ENCODE measurements around the gene PLEKHG2. TPM values are rescaled to one million over a fixed set of nuclear protein-coding genes. Genes with fewer than 3 reads are reported as not detected.
A peak's percentile ranks its signal among the peaks of the same experiment; 100 is the strongest.

PLEKHG2 gene, protein sequence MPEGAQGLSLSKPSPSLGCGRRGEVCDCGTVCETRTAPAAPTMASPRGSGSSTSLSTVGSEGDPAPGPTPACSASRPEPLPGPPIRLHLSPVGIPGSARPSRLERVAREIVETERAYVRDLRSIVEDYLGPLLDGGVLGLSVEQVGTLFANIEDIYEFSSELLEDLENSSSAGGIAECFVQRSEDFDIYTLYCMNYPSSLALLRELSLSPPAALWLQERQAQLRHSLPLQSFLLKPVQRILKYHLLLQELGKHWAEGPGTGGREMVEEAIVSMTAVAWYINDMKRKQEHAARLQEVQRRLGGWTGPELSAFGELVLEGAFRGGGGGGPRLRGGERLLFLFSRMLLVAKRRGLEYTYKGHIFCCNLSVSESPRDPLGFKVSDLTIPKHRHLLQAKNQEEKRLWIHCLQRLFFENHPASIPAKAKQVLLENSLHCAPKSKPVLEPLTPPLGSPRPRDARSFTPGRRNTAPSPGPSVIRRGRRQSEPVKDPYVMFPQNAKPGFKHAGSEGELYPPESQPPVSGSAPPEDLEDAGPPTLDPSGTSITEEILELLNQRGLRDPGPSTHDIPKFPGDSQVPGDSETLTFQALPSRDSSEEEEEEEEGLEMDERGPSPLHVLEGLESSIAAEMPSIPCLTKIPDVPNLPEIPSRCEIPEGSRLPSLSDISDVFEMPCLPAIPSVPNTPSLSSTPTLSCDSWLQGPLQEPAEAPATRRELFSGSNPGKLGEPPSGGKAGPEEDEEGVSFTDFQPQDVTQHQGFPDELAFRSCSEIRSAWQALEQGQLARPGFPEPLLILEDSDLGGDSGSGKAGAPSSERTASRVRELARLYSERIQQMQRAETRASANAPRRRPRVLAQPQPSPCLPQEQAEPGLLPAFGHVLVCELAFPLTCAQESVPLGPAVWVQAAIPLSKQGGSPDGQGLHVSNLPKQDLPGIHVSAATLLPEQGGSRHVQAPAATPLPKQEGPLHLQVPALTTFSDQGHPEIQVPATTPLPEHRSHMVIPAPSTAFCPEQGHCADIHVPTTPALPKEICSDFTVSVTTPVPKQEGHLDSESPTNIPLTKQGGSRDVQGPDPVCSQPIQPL (N-terminal part only)
- 10 to 100 TPM in 2 of 3 donors, 1 to 10 TPM in 1; 6.5 to 26.7 (median 17.9) TPM for total RNA-seq
- long read RNA-seq, donor 1, partial matches to known transcripts, result 3 of 5 reads
- long read RNA-seq, donor 1, other reads (novel, unspliced or antisense), result 2 of 5 reads
- long read RNA-seq, donor 2, partial matches to known transcripts, result 1 of 2 reads
- long read RNA-seq, donor 2, other reads (novel, unspliced or antisense), result 1 of 2 reads

DNA sequence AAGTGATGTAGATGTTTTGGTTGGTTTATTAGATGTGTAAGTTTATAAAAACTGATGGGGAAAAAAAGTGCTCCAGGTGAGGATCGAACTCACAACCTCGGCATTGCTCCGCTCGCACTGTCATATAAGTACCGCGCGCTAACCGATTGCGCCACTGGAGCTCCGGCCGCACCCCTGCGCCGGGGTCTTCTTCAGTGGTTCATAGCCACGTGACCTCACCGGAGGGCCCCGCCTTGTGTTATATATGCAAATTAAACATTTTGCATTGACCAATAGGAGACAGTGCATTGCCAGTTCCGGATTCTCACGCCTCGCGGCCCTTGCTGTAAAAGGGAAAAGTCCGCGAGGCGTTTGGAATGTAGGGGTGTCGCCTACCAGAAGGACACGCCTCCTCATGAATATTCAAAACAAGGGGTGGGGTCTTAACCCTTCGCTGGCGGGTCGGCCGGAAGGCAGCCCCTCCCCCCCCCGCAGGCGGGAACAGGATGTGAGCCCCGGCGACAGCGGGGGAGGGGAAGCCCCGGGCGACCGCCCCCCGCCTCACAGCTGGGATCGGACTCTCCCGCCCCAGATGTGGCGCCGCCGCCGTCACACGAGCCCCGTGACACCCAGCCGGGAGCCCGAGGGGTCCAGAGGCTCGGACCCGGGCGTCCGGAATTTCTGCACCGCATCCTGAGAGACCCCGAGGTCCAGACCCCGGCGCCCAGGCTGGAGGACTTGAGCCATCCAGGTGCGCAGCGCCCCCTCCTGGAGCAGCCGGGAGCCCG is at the start of gene PLEKHG2:
Gene PLEKHG2 (plus strand): TSS at position 570 of the 767 bp plus-strand sequence. CDS start 1,418 bp downstream, outside the sequence.
- intact Hi-C loops (cut with DNase I, micrococcal nuclease), result no loop called here
- H3K4me1 ChIP-seq (ENCODE audit: low read depth), result peaks cover 23% of the 10 kb centered on the region

DNA sequence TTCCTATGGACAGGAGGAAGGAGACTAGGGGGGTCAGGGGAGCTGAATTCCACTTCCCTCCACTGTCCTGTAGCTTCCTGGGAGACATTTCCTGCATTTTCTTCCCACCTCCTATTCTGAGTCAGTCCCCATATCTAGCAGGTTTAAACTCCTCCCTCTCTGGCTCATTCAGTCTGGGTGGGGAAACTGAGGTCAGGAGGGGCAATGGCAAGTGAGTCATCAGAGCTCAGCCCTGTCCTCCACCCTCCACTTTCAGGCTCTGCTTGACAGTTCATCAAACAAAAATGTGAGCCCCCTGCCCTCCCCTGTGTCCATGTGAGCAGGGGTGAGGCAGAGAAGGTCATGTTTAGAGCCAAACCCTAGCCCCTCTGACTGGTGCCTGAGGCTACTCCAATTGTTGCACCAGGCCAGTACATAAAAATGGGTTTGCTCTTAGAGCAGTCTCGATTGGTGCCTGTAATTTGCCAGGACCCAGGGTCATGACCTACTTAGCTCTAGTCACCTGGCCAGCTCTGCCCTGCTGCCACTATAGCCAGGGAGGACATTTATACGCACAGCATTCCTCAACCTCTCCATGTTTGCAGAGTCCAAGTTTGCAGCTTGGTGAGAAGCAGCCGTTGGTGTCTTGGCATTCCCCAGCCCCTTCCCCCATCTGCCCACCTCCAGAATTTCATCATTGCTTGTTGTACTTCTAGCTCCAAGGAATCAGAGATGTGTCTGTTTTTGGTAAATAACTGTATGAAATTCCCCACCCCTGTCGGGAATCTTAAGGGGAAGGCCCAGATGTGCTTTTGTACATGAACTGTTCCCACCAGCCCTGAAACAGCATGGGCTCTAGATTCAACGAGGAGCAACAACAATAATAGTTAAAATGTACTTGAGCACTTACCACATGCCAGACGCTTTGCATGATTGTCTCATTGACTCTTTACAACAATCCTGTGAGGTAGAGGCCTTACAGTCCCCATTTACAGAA is 49.5 kb upstream of the PLEKHG2 start:
- TF ChIP-seq, protein P1, sequence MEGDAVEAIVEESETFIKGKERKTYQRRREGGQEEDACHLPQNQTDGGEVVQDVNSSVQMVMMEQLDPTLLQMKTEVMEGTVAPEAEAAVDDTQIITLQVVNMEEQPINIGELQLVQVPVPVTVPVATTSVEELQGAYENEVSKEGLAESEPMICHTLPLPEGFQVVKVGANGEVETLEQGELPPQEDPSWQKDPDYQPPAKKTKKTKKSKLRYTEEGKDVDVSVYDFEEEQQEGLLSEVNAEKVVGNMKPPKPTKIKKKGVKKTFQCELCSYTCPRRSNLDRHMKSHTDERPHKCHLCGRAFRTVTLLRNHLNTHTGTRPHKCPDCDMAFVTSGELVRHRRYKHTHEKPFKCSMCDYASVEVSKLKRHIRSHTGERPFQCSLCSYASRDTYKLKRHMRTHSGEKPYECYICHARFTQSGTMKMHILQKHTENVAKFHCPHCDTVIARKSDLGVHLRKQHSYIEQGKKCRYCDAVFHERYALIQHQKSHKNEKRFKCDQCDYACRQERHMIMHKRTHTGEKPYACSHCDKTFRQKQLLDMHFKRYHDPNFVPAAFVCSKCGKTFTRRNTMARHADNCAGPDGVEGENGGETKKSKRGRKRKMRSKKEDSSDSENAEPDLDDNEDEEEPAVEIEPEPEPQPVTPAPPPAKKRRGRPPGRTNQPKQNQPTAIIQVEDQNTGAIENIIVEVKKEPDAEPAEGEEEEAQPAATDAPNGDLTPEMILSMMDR (IDR thresholded peaks at IDR 0.05), result no peak
- Histone ChIP-seq H3K9me3 (no peaks in the 10 kb centered on the region), H3K4me1 (ENCODE audit: low read depth) (no peaks in the 10 kb centered on the region), H3K4me3 (no peak overlapping the region), H3K36me3 (ENCODE audit: low read depth) (no peaks in the 10 kb centered on the region)
- DNase-seq (no peak), ATAC-seq (peak; percentile 20)
- intact Hi-C loops (cut with DNase I, micrococcal nuclease), result no loop called here

More for the DNA sequence above, at the start of gene PLEKHG2:
- ATAC-seq, result peak; percentile 56
- peak; percentile 96 to 98 (median 97) for DNase-seq
- Histone ChIP-seq H3K36me3 (ENCODE audit: low read depth) (no peaks in the 10 kb centered on the region), H3K4me3 (peak within 1 kb of the TSS; percentile 37), H3K9me3 (no peaks in the 10 kb centered on the region)
- TF ChIP-seq, protein P1 (IDR thresholded peaks at IDR 0.05), result peak; percentile 79

DNA sequence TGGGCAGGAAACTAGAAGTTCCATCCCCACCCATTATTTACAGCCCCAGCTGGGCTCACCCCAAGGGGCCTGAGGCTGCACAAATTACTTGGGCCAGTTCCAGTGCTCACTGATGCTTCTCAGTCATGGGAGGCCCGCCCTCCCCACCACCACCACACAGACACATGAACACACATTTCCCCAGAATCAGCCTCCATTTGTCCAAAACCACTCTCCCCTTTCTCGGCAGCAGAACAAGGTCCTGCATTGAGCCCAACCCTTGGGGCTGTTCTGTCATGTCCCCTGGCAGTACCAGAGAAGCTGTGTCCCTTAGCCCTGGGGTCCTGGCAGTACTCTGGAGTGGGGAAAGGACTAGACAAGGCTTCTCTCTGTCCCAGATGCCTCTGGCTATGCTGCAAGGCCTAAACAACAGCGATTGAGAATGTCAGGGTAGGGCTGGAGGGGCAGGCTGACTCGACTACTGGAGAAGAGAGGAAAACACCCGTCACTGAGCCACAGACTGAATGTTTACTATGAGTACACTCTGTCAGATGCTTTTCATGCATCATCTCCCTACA is 48.5 kb upstream of the PLEKHG2 start:
- Histone ChIP-seq H3K36me3 (ENCODE audit: low read depth) (no peaks in the 10 kb centered on the region), H3K4me3 (no peak overlapping the region), H3K9me3 (no peaks in the 10 kb centered on the region), H3K4me1 (ENCODE audit: low read depth) (no peaks in the 10 kb centered on the region)
- ATAC-seq (peak; percentile 54), DNase-seq (no peak)
- intact Hi-C loops (cut with DNase I, micrococcal nuclease), result no loop called here
- TF ChIP-seq, protein P1 (IDR thresholded peaks at IDR 0.05), result no peak

DNA sequence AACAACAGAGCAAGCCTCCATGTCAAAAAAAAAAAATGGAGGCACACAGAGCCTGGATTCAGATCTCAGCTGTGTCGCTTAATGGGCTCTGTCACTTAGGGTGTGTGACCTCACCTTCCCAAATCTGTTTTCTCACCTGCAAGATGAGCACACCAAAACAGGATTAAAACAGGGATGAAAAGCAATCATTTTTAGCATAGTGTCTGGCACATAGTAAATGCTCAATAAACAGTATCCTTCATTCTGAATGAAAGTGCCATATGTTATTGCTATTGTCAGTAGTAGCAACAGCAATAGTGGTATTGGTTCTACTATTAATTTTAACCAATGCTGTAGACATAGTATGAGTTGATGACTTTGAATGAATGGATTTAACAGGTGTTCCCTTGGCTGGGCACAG is 46.9 kb upstream of the PLEKHG2 start:
- Histone ChIP-seq H3K4me3 (no peak overlapping the region), H3K36me3 (ENCODE audit: low read depth) (no peaks in the 10 kb centered on the region), H3K9me3 (no peaks in the 10 kb centered on the region), H3K4me1 (ENCODE audit: low read depth) (no peaks in the 10 kb centered on the region)
- intact Hi-C loops (cut with DNase I, micrococcal nuclease), result no loop called here
- TF ChIP-seq, protein P1 (IDR thresholded peaks at IDR 0.05), result no peak
- no peak for DNase-seq
- ATAC-seq, result no peak

Measured in mucosa of descending colon (tissue), 3 donors.